Measurements from ENCODE around the gene SLC22A2. TPM values are rescaled to one million over a fixed set of nuclear protein-coding genes. Genes with fewer than 3 reads are reported as not detected.
"Not testable (repeated sequence)": the region's sequence is repeated elsewhere in the genome, so short reads cannot be mapped to it uniquely, and the experiment has no call there.

The SLC22A2 gene
- total RNA-seq, 3 donors from 2014 or later (not counting 1 experiment from before 2014, with no cell fraction given), result not detected

- Histone ChIP-seq H3K27ac (ENCODE audit: low read length) (no peak overlapping the region), H3K4me1 (ENCODE audit: control insufficient read depth, insufficient read depth, low read length) (no peaks in the 10 kb centered on the region), H3K27me3 (ENCODE audit: control insufficient read depth, insufficient read depth, low read length) (no peaks in the 10 kb centered on the region), H3K4me3 (ENCODE audit: low read length) (no peak overlapping the region), H3K9me3 (ENCODE audit: control insufficient read depth, insufficient read depth, low read length) (no peaks in the 10 kb centered on the region), H3K36me3 (ENCODE audit: control insufficient read depth, insufficient read depth, low read length) (no peaks in the 10 kb centered on the region)
- H3K9me3 Mint-ChIP-seq, result peaks cover 0 to 4% of the 10 kb centered on the region in 2 donors
- ATAC-seq (no peak), DNase-seq (no peak)
- 78% methylated on average over 3 of the region's 4 CpGs for WGBS (ENCODE audit: insufficient coverage)
- H3K27me3 Mint-ChIP-seq (ENCODE audit: low read depth in 2 of 2), result peaks cover 8 to 25% of the 10 kb centered on the region in 2 donors
- H3K4me1 Mint-ChIP-seq, result peaks cover 0 to 6% of the 10 kb centered on the region in 2 donors
- intact Hi-C loops (cut with micrococcal nuclease), result no loop called here
- TF ChIP-seq CTCF (IDR thresholded peaks at IDR 0.05), result no peak
- no peak overlapping the region for H3K27ac Mint-ChIP-seq
- no peaks in the 10 kb centered on the region for H3K36me3 Mint-ChIP-seq
- H3K4me3 Mint-ChIP-seq, result no peak overlapping the region
Measured at GRCh38 chr6:160239929-160240690, 18.5 kb downstream of the SLC22A2 start.

- H3K4me1 Mint-ChIP-seq, result peaks cover 0 to 6% of the 10 kb centered on the region in 2 donors
- no peak for TF ChIP-seq CTCF (IDR thresholded peaks at IDR 0.05)
- H3K36me3 ChIP-seq (ENCODE audit: control insufficient read depth, insufficient read depth, low read length), result no peaks in the 10 kb centered on the region
- H3K27me3 Mint-ChIP-seq (ENCODE audit: low read depth in 2 of 2), result peaks cover 8 to 25% of the 10 kb centered on the region in 2 donors
- no peaks in the 10 kb centered on the region for H3K4me1 ChIP-seq (ENCODE audit: control insufficient read depth, insufficient read depth, low read length)
- no peaks in the 10 kb centered on the region for H3K9me3 ChIP-seq (ENCODE audit: control insufficient read depth, insufficient read depth, low read length)
- H3K27ac Mint-ChIP-seq, result no peak overlapping the region
- ATAC-seq, result no peak
- intact Hi-C loops (cut with micrococcal nuclease), result no loop called here
- no peak overlapping the region for H3K4me3 ChIP-seq (ENCODE audit: low read length)
- H3K27ac ChIP-seq (ENCODE audit: low read length), result no peak overlapping the region
- no peak overlapping the region for H3K4me3 Mint-ChIP-seq
- no peaks in the 10 kb centered on the region for H3K27me3 ChIP-seq (ENCODE audit: control insufficient read depth, insufficient read depth, low read length)
- no peak for DNase-seq
- 76% methylated on average over 5 of the region's 5 CpGs for WGBS (ENCODE audit: insufficient coverage)
- H3K9me3 Mint-ChIP-seq, result peaks cover 0 to 4% of the 10 kb centered on the region in 2 donors
- H3K36me3 Mint-ChIP-seq, result no peaks in the 10 kb centered on the region
Measured at GRCh38 chr6:160238761-160239751, 19.6 kb downstream of the SLC22A2 start.

GRCh38 chr6:160238278-160238711 lies 20.3 kb downstream of the SLC22A2 start:
- ATAC-seq (no peak), DNase-seq (no peak)
- intact Hi-C loops (cut with micrococcal nuclease), result no loop called here
- 67% methylated on average over 1 of the region's 2 CpGs for WGBS (ENCODE audit: insufficient coverage)
- H3K27ac ChIP-seq (ENCODE audit: low read length), result no peak overlapping the region
- Mint-ChIP-seq H3K36me3 (no peaks in the 10 kb centered on the region), H3K27me3 (ENCODE audit: low read depth in 2 of 2) (peaks cover 8 to 25% of the 10 kb centered on the region in 2 donors), H3K27ac (no peak overlapping the region), H3K9me3 (peaks cover 0 to 4% of the 10 kb centered on the region in 2 donors), H3K4me3 (no peak overlapping the region), H3K4me1 (peaks cover 0 to 6% of the 10 kb centered on the region in 2 donors)
- no peak for TF ChIP-seq CTCF (IDR thresholded peaks at IDR 0.05)
- H3K4me1 ChIP-seq (ENCODE audit: control insufficient read depth, insufficient read depth, low read length), result no peaks in the 10 kb centered on the region
- H3K4me3 ChIP-seq (ENCODE audit: low read length), result no peak overlapping the region
- no peaks in the 10 kb centered on the region for H3K36me3 ChIP-seq (ENCODE audit: control insufficient read depth, insufficient read depth, low read length)
- H3K9me3 ChIP-seq (ENCODE audit: control insufficient read depth, insufficient read depth, low read length), result no peaks in the 10 kb centered on the region
- H3K27me3 ChIP-seq (ENCODE audit: control insufficient read depth, insufficient read depth, low read length), result no peaks in the 10 kb centered on the region

- H3K36me3 Mint-ChIP-seq; H3K9me3 Mint-ChIP-seq; intact Hi-C loops (cut with micrococcal nuclease); H3K4me3 ChIP-seq (ENCODE audit: low read length); H3K27me3 ChIP-seq (ENCODE audit: control insufficient read depth, insufficient read depth, low read length); DNase-seq; ATAC-seq; H3K4me1 Mint-ChIP-seq; H3K4me1 ChIP-seq (ENCODE audit: control insufficient read depth, insufficient read depth, low read length); H3K27ac ChIP-seq (ENCODE audit: low read length); H3K9me3 ChIP-seq (ENCODE audit: control insufficient read depth, insufficient read depth, low read length); H3K27ac Mint-ChIP-seq; H3K4me3 Mint-ChIP-seq; H3K36me3 ChIP-seq (ENCODE audit: control insufficient read depth, insufficient read depth, low read length): not testable (repeated sequence)
- peaks cover 8 to 23% of the 10 kb centered on the region in 2 donors for H3K27me3 Mint-ChIP-seq (ENCODE audit: low read depth in 2 of 2)
- WGBS (ENCODE audit: insufficient coverage), result 76% methylated on average over 2 of the region's 2 CpGs
Measured at GRCh38 chr6:160237597-160238275, 20.9 kb downstream of the SLC22A2 start.

- intact Hi-C loops (cut with micrococcal nuclease); DNase-seq; H3K4me1 ChIP-seq (ENCODE audit: control insufficient read depth, insufficient read depth, low read length); H3K27me3 ChIP-seq (ENCODE audit: control insufficient read depth, insufficient read depth, low read length); ATAC-seq; H3K9me3 Mint-ChIP-seq; H3K4me3 Mint-ChIP-seq; H3K27ac Mint-ChIP-seq; H3K36me3 ChIP-seq (ENCODE audit: control insufficient read depth, insufficient read depth, low read length); H3K4me3 ChIP-seq (ENCODE audit: low read length); H3K36me3 Mint-ChIP-seq; H3K4me1 Mint-ChIP-seq; H3K9me3 ChIP-seq (ENCODE audit: control insufficient read depth, insufficient read depth, low read length); H3K27ac ChIP-seq (ENCODE audit: low read length): not testable (repeated sequence)
- H3K27me3 Mint-ChIP-seq (ENCODE audit: low read depth in 2 of 2), result peaks cover 8 to 15% of the 10 kb centered on the region in 2 donors
- 67% methylated on average over 1 of the region's 2 CpGs for WGBS (ENCODE audit: insufficient coverage)
Measured at GRCh38 chr6:160236235-160236872, 22.3 kb downstream of the SLC22A2 start.
